Suppressor macrophage (primary cell): Measurements from ENCODE around the gene ANKRD34A.

Experiments used
- DNase-seq, 4 experiments: peaks; one replicate each; pipeline ENCODE4 v3.0.0-alpha.2; 2020 to 2022
- total RNA-seq, 17 experiments: gene quantifications; one replicate each; lab custom pipeline; 2026; ENCODE audit warnings: mixed read lengths in 6 of 17, inconsistent platforms in 3 of 17; lab: John Stamatoyannopoulos, UW

ANKRD34A gene
- 0.04 to 2.2 (median 0.20) reads per million in 17 experiments for total RNA-seq

DNA sequence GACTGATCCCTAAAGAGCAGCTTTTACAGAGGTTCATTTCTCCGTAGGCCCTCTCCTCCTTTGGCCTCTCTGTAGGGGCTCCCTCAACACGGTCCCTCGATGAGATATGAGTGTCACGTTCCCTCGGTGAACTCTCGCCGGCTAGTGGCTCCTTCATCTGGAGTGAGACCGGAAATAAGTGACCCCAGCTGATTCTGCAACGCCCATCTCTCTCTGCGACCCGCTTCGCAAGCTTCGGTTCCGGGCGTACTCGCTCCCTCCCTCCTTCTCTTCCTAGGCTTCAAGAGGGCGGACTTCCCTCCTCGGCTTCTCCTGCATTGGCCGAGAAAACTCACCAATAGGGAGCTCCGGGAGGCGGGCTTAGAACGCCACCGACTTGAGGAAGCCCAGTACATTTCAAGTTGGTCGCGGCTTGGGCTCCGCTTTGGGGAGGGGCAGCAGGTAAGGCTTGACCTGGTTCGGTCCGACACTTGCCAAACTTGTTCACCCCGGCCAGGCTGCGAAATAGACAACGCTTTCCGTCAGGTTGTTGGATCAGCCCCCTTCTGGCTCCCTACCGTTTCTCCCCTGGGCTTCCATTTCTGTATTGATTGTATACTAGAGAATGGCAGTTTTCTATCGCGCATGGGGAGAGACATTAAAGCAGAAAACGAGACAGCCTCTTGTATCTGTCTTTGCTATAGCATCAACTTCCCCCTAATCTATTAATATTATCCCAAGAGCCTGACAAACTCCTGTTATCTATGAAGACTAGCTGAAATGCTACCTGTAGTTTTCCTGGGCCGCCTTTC, at the start of gene ANKRD34A, which contains the start of gene POLR3GL:
ANKRD34A (minus strand) TSS at position 248 of the 791 bp plus-strand sequence. CDS start 2,816 bp downstream, outside the sequence.
POLR3GL (plus strand) TSS at position 363 of the 791 bp plus-strand sequence. CDS start 10,176 bp downstream, outside the sequence.
- peak; percentile 92 to 96 (median 96) for DNase-seq

DNA sequence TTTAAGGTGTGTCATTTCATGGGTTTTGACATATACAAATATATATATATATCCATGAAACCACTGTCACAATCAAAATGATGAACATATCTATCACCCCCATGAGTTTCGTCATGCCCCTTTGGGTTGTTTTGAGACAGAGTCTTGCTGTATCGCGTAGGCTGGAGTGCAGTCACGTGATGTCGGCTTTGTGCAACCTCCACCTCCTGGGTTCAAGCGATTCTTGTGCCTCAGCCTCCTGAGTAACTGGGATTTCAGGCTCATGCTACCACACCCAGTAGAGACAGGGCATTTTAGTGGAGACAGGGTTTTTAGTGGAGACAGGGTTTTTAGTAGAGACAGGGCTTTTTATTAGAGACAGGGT, 49.2 kb upstream of the ANKRD34A start:
- DNase-seq: peak; percentile 42 to 73 (median 63)

DNA sequence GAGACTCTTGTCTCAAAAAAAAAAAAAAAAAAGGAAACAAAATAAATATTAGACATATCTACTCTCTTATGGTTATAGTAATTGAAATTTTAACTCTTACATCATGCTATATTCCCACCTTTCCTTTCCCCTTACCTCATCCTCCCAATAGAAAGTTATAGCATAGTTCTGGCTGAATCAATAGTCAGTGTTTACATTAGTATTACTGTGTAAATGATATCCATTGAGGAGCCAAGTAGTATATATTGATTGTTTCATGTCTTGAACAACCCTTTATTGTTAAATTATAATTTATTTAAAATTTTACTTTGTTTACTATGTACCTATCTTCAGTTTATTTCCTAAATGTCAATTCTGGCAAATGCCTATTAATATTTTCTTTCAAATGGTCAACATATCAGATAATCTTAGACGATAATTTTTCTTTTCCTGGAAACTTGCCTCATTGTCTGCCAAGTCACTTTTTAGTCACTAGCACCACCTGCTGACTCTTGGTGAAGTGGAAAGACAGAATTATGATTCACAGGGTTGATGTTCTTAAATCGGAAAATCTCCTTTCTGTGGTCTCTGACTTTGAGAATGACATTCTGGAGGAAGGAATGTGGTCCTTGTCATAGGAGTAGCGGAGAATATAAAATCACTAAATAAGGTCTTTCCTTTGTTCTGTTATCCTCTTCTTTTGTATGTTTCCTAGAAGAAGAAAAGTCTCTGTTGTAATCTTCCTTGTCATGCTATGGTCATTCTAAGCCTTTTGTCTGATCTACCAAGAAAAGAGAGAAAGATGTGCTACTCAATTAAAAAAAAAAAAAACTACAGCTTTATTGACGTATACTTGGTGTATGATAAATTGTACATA, 48.6 kb upstream of the ANKRD34A start:
- DNase-seq: peak; percentile 72 to 86 (median 84)

DNA sequence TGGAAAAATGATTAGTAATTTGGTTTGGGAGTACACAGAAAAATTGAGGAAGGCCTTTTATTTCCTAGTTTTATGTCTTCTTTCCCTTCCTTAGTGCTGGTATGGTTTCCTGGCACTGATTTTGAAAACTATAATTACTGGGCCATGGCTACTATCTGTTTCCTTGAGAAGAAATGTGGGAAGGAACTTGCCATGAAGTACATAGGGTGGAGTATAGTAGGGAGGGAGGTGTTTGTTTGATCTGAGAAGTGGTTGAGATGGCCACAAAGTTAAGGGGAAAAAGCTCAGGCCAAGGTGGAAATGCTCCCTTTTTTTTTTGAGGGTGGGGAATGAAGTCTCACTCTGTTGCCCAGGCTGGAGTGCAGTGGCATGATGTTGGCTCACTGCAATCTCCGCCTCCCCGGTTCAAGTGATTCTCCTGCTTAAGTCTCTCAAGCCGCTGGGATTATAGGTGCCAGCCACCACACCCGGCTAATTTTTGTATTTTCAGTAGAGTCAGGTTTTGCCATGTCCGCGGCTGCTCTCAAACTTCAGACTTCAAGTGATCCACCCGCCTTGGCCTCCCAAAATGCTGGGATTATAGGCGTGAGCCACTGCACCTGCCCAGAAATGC, 45.9 kb upstream of the ANKRD34A start:
- no peak for DNase-seq

DNA sequence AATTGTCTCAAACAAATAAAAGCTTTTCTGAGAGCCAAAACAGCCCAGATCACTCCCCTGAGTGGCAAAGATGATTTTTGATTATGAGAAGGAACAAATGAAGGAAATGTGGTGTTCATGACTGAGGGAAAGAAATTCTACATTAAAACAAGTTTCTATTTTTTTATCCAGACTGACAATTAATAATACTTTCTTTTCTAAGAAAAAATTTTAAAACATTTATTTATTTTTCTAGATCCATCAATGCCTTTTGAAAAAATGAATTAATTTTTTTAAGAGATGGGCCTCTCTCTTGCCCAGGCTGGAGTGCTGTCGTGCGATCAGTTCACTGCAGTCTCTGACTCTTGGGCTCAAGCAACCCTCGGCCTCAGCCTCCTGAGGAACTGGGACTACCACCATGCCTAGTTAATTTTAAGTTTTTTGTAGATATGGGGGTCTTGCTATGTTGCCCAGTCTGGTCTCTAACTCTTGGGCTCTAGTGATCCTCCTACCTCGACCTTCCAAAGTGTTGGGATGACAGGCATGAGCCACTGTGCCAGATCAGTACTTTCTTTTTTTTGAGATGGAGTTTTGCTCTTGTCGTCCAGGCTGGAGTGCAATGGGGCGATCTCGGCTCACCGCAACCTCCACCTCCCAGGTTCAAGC, 43.2 kb upstream of the ANKRD34A start:
- no peak for DNase-seq

DNA sequence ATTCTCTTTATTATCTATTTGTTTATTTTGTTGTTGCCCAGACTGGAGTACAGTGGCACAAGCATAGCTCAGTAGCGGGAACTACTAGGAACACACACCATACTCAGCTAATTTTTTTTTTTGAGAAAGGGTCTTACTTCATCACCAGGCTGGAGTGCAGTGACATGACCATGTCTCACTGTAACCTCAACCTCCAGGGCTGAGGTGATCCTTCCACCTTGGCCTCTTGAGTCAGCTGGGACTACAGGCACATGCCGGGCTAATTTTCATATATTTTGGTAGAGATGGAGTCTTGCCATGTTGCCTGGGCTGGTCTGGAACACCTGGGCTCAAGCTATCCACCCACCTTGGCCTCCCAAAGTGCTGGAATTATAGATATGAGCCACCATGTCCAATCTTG, 37.3 kb upstream of the ANKRD34A start:
- DNase-seq: peak in 3 of 4 experiments; percentile 12 to 62 (median 33)

DNA sequence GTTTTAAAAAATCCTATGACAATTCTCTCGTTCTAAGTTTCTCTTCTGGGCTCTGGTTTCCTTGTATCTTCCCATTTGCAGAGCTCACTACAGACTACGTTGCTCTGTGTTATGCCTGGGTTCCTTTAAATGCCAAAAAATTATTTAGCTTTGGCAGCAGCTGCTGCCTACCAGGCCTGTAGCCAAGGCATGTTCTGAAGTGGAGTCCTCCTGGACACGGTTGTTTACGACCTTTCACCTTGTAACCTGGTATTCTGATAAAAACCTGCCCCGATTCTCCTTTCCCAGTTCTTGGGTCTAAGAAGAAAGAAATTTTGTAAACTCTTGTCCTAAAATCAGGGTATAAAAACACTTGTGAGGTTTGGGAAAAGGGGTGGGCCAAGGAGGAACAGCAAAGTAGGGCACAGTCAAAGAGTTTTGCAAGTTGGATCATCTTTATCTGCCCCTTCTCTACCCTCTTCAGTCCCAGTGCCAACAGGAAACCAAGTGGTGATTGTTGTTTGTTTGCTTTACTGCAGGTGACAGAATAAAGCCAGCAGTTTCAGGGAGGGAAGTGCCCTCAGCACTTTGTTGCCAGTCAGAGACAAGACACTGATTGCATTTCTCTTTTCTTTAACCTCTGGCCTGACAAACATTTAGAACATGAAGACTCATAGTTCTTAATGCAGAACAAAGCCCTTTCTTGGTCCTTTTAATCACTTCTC, 35.1 kb upstream of the ANKRD34A start:
- DNase-seq: peak; percentile 47 to 81 (median 70)

DNA sequence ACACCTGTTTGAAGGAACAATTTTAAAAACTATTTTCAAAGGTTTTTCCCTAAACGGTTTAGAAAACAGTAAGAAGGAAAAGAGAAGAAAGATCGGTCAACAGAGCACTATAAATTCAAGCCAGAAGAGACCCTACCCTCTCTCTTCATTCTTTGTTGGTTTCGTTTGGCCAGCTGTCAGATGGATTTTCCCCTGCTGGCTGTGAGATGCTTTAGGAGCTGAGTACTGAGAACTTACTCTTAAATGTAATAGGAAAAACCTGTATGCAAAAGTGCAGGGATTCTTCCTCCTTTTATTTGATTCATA, 33.3 kb upstream of the ANKRD34A start:
- DNase-seq: no peak

DNA sequence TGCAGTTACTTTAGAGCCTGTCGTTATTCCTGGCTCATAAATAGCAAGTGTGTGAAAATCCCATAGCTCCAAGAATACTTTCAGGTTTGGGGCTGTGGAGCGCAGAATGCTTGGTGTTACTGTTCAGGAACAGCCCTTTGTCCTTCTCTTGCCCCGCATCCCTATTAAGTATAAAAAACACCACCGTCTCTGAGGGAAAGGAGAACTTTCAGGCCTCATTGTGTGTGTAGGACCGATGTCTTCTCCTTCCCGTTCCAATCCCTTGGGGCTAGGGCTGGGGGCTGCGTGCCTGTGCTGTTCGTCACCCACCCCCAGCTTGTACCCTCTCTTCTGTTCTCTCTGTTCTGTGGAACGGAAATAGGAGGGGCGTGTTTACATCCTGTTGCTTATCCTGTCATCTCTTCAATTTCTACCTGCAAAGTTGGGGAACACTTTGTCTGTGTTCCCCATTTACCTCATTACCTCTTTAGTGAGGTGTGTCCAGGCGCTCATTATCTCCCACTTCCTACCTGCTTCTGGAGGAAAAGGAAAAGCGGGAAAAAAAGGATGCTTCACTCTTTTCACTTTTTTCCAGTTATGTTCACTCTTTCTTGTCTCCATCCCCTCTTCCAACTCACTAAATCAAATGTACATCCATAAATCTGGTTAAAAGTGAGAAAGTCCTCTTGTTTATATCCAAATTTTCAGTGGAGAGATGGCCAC, 32.8 kb upstream of the ANKRD34A start:
- peak; percentile 31 to 52 (median 44) for DNase-seq

DNA sequence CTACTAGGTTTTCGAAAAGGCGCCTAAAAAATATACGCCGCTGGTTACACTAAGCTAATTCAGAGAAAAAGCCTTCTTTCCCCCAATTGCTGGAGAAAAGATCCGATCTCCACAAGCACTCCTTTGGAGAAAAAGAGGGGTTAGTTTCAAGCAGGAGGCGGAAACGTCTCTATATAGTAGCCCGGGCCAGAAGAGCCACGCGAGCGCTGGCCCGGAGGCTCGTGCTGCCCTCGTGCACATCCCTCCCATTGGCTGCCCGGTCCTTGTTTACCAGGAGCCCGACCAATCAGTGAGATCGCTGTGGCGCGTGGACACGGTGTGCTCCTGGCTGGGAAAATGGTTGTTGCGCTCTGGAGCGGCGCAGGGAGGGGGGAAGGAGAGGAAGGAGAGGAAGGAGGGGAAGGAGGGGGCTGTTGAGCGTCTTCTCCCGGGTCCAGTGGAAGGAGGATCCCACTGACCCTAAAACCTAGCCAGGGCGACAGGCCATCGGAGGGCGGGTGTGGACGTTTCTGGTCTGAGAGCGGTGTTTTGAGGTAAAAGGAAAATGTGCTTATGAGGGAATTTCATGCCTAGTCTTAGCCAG, 32.1 kb upstream of the ANKRD34A start, which contains the start of gene TXNIP:
TXNIP (minus strand) TSS at position 147 of the 583 bp plus-strand sequence. CDS start 313 bp downstream, outside the sequence.
- DNase-seq: peak; percentile 96 to 99 (median 98)

DNA sequence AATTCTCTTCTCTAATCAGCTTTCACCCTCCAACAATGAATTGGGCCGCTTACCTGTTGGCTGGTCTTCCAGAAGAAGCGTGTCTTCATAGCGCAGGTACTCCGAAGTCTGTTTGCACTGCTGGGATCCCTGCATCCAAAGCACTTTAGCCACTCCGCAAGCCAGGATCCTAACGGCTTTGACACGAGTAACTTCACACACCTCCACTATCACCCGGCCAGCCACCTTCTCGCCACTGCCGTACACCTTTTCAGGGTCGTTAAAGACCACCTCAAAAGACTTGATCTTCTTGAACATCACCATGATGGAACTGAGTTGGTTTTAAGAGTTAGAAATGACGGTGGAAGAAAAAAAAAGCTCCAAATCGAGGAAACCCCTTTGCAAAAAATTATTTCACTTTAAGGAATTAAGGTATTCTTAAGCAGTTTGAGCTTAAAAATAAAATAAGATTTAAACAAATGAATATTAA, 31.6 kb upstream of the ANKRD34A start:
- peak in 2 of 4 experiments; percentile 23 to 41 for DNase-seq

DNA sequence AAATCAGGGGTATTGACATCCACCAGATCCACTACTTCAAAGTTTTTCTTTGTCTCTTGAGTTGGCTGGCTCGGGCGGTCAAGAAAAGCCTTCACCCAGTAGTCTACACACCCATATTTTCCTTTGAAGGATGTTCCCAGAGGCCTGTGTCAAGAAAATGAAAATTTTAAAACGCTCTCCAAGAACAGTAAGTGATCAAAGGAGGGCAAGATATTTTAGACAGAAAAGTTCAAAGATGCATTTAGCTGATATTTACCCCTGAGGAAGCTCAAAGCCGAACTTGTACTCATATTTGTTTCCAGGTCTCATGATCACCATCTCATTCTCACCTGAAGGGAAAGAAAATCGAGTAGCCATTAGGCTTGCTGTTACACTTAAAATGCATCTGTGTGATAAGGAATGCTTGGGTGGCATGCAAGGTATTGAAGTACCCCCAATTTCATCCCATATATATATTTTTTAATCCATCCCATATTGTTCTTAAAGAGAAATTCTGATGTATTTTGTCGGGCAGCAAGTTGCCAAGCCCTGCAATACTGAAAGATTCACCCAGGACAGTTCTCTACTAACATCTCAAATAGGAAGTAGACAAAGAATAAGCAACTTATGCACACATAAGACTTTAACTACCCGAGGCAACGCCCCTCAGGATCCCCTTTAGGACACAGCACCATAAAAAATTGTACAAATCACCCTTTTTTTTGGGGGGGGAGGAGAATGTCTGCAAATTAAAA, 30.9 kb upstream of the ANKRD34A start:
- peak in 3 of 4 experiments; percentile 36 to 51 (median 45) for DNase-seq

DNA sequence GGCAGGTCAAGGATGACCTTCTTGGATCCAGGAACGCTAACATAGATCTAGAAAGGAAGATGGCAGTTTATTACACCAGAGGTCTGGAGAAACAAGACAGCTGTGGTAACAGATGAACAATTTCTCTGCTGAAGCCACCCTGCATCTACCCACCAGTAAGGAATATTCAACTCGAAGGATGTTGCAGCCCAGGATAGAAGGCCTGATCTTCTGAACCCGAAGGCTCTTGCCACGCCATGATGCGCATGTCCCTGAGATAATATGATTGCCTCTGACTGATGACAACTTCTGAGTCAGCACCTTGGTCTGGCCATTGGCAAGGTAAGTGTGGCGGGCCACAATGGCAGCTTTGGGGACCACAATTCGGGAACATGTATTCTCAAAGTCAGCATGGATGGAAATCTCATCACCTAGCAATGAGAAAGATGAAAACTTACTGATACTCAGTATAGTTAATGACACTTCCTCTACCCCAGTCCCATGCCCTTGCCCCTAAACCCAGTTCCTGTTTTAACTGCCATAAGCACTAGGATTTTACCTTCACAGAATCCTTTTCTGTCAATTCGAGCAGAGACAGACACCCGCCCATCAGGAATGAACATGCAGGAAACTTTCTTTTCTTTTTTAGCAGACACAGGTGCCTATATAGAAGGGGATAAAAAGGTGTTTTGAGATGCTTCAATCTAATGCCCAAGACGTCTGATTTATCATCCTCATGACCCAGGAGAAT, 30.2 kb upstream of the ANKRD34A start:
- peak; percentile 12 to 61 (median 50) for DNase-seq

DNA sequence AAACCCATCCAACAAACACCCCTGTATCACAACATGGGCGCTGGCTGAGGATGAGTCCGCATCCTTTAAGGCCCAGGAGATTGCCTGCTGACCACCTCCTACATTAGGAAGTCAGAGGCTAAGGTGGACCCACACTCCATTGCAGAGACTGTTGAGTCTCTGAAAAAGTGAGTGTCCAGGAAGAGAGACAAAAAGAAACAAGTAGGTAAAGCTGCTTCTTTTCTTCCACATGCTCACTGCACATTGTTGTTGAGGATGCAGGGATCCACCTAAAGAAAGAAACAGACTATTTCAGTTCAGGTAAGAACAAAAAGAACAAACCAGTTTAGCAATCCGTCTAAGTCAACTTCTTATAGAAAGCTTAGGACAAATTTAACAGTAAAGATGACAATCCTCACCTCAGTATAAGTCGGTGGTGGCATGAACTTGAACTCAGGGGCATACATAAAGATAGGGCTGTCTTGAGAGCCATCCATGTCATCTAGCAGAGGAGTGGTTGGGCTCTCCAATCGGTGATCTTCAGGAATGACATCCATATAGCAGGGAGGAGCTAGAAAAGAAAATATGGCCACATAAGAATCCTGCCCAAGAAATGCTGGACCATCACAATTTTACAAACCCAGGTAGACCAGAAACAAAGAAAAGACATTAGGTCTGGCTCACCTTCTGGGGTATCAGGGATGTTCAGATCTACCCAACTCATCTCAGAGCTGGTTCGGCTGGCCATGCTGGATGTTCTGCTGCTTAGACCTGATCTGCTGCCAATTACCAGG, 29.4 kb upstream of the ANKRD34A start:
- peak in 2 of 4 experiments; percentile 34 to 42 for DNase-seq

DNA sequence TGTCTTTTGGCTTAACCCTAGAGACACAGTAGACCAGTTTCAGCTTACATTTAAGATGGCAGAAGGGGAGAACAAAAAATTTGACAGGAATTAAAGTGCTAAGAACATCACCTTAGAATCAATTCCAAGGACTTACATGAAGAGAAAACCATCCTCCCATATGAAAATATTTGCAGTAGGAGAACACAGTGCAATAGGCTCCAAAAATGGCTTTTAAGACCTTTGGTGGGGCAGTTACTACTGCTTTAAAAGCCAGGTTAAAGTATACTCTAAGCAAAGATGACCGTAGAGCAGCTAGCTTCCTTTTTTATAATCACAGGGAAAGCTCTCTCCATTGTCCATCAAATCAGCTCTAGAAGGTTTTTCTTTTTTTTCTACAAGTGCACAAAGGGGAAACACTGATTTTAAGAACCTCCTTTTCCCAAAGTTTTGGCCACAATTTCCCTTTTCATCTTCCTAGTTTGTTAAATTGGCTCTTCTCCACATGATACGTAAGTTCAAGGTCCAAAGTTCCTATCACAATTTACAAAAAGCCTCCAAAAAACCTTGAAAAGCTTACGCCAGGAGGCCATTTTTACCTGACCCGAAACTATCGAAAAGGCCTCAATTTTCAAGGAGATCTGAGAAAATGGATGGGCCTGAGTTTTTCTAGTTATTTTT, 28.7 kb upstream of the ANKRD34A start:
- DNase-seq: peak in 2 of 4 experiments; percentile 41 to 48

DNA sequence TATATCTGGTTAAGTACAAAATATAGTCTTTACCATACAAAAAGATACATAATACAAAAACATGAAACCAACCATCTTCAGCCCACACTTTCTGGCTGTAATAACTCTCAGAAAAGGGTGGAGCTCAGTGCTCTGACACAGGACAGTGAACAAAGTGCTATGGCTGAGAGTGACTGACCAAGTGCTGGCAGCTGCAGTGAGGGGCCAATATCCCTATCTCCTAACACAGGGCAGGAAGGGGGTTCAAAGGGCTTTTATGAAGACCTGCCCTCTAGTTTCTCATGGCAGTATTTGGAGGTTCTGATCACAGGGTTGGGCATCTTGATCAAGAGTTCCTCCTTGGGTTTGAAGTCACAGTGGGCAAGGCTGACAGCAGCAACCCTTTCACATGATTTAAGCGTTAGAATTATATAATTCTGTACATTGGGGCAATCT, 28.1 kb upstream of the ANKRD34A start:
- no peak for DNase-seq

DNA sequence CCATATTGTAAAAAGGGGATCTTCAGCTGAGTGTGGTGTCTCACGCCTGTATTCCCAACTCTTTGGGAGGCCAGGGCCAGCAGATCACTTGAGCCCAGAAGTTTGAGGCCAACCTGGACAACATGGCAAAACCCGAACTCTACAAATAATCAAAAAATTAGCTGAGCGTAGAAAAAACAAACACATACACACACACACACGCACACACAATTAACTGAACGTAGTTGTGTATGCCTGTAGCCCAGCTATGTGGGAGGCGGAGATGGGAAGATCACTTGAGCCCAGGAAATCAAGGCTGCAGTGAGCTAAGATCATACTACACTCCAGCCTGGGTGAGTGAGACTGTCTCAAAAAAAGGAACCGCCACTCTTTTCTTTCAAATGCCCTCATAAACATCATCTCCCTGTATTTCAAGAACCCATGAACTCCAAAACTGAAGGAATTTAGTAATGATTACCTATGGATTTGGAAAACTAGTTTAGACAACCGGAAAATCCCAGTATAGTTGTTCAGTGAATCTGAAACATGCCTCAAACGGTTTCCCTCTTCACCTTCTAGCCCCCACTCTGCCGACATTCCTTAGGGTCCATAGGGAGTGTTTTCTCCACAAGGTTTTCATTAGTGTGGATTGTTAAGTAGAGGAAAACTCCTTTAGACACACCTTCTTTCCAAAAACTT, 27.5 kb upstream of the ANKRD34A start:
- DNase-seq: peak; percentile 45 to 63 (median 56)
